HG02981 (cell line): ENCODE results near the gene PARPBP.
"Not testable (repeated sequence)": the region's sequence is repeated elsewhere in the genome, so short reads cannot be mapped to it uniquely, and the experiment has no call there.

Experiments
- ATAC-seq: cut with Tn5 transposase; IDR thresholded peaks from one replicate; pipeline ENCODE4 v1.9.1; 2021; ENCODE audit warnings: mild to moderate bottlenecking, moderate library complexity; ENCODE audit not compliant: unreplicated experiment

Gene PARPBP

DNA sequence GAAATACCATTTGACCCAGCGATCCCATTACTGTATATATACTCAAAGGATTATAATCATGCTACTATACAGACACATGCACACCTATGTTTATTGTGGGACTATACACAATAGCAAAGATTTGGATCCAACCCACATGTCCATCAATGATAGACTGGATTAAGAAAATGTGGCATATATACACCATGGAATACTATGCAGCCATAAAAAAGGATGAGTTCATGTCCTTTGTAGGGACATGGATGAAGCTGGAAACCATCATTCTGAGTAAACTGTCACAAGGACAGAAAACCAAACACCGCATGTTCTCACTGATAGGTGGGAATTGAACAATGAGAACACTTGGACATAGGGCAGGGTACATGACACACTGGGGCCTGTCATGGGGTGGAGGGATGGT is 120.9 kb downstream of the PARPBP start:
- ATAC-seq = not testable (repeated sequence)
